HepG2 (cell line): ENCODE data around the gene MBTPS1. TPM values are rescaled to one million over a fixed set of nuclear protein-coding genes. Genes with fewer than 3 reads are reported as not detected.

Experiments
- ATAC-seq: fragments of 200-7000 bp; cut with Tn5 transposase; 3 replicates; pipeline ENCODE4 v1.9.1; 2020; ENCODE audit warnings: mild to moderate bottlenecking, moderate library complexity
- BruUV-seq: library from RNA; stranded (reverse); fragments of 400-500 nt; replicated peaks from 2 replicates; lab custom pipeline; 2021; lab: Mats Ljungman, UMichigan
- CTCF ChIA-PET: fragments of 300-600 bp; formaldehyde crosslinking; extraction: SDS; loops from one replicate; lab custom pipeline; 2021; ENCODE audit warnings: low total read pairs, inconsistent platforms, low intra/inter-chr PET ratio; lab: Yijun Ruan, JAX
- POLR2A ChIA-PET: fragments of 350-600 bp; sonication (Branson Sonifier 250); formaldehyde crosslinking; loops from one replicate; lab custom pipeline; 2020; ENCODE audit warnings: antibody characterized with exemption, inconsistent platforms; lab: Yijun Ruan, JAX
- DNase-seq: peaks from one replicate; pipeline ENCODE4 v3.0.0-alpha.2; 2015; ENCODE audit warnings: low spot score
- FAIRE-seq: peaks from 3 replicates; lab custom pipeline; 2011; peaks lifted over from hg19 to GRCh38; lab: Jason Lieb, UNC
- H2AFZ ChIP-seq: one replicate; pipeline ENCODE4 v1.6.1; 2011; ENCODE audit warnings: low read length, inconsistent platforms
- H3K27ac ChIP-seq: fragments of 300-600 bp; 3 replicates; pipeline ENCODE4 v1.8.0; 2011; ENCODE audit warnings: mixed run types, mild to moderate bottlenecking, mixed read lengths, low read length, inconsistent platforms; ENCODE audit not compliant: insufficient read depth; ENCODE audit errors: extremely low read length
- H3K27me3 ChIP-seq, 2 experiments: fragments of 200-600 bp in 1 of 2; 2 replicates in 1 of 2; 3 replicates in 1 of 2; pipeline versions ENCODE4 v1.6.0 to v1.8.0; 2011; ENCODE audit warnings: low read length in 2 of 2, mild to moderate bottlenecking in 2 of 2, moderate library complexity in 2 of 2, inconsistent platforms in 1 of 2; ENCODE audit not compliant: insufficient read depth in 2 of 2, control insufficient read depth in 1 of 2
- H3K36me3 ChIP-seq, 2 experiments: fragments of 200-600 bp in 1 of 2; replicated peaks in 1 of 2; 2 replicates in 1 of 2; 3 replicates in 1 of 2; pipeline versions ENCODE4 v1.5.1 to v1.8.0; 2011; ENCODE audit warnings: low read length in 2 of 2, inconsistent platforms in 1 of 2; ENCODE audit not compliant: insufficient read depth in 2 of 2, control insufficient read depth in 1 of 2
- H3K4me1 ChIP-seq: 2 replicates; pipeline ENCODE4 v1.5.1; 2012; ENCODE audit warnings: low read length, inconsistent platforms; ENCODE audit not compliant: insufficient read depth
- H3K4me2 ChIP-seq: 2 replicates; pipeline ENCODE4 v1.6.0; 2011; ENCODE audit warnings: low read depth, low read length, inconsistent platforms
- H3K4me3 ChIP-seq, 3 experiments: fragments of 200-600 bp in 1 of 3; sonication (generic), shearing (Covaris generic) in 1 of 3; replicated peaks in 1 of 3; 2 replicates each; pipeline ENCODE4 v1.5.1; 2011 to 2016; ENCODE audit warnings: low read length in 3 of 3, inconsistent platforms in 2 of 3, low read depth in 2 of 3, mild to moderate bottlenecking in 2 of 3, control low read depth in 1 of 3, mixed read lengths in 1 of 3; ENCODE audit not compliant: insufficient read depth in 1 of 3
- H3K79me2 ChIP-seq: one replicate; pipeline ENCODE4 v1.6.1; 2011; ENCODE audit warnings: low read length, inconsistent platforms; ENCODE audit not compliant: insufficient read depth
- H3K9ac ChIP-seq: 2 replicates; pipeline ENCODE4 v1.6.0; 2011; ENCODE audit warnings: mild to moderate bottlenecking, low read depth, low read length, inconsistent platforms; ENCODE audit not compliant: insufficient read depth
- H3K9me3 ChIP-seq: 2 replicates; pipeline ENCODE4 v1.5.1; 2012; ENCODE audit warnings: mild to moderate bottlenecking, low read length
- H4K20me1 ChIP-seq: 2 replicates; pipeline ENCODE4 v1.6.0; 2011; ENCODE audit warnings: inconsistent platforms, mild to moderate bottlenecking, low read length, moderate library complexity; ENCODE audit not compliant: insufficient read depth
- HNF1B ChIP-seq: sonication (generic); formaldehyde crosslinking; IDR thresholded peaks from 2 replicates; pipeline ENCODE4 v1.5.1; 2020; ENCODE audit warnings: mild to moderate bottlenecking, moderate library complexity, missing genetic modification reagents
- HOXA3 ChIP-seq: sonication (generic); formaldehyde crosslinking; IDR thresholded peaks from 2 replicates; pipeline ENCODE4 v1.5.0; 2020; ENCODE audit warnings: missing genetic modification reagents
- KLF9 ChIP-seq: IDR thresholded peaks from 2 replicates; pipeline ENCODE4 v1.6.1; 2016; ENCODE audit warnings: low read depth
- ZNF776 ChIP-seq: sonication (generic); formaldehyde crosslinking; IDR thresholded peaks from 2 replicates; pipeline ENCODE4 v1.4.0; 2020; ENCODE audit warnings: mild to moderate bottlenecking, missing genetic modification reagents
- WGBS: methylation state at CpG from one replicate; pipeline ENCODE4 v1.1.6; 2017; ENCODE audit warnings: low lambda C conversion rate; 5-methylcytosine and 5-hydroxymethylcytosine counted together
- in situ Hi-C: cut with HindIII; loops from 2 replicates; pipeline ENCODE4 v1.10.0; 2017; ENCODE audit warnings: low pct_unique_long_range_greater_than_20kb; ENCODE audit not compliant: extremely low pct_ligation_motif_present
- intact Hi-C: fragments of 100-400 bp; cut with micrococcal nuclease; formaldehyde crosslinking; loops from one replicate; pipeline ENCODE4 v1.10.0; 2022; ENCODE audit not compliant: unreplicated experiment
- polyA plus RNA-seq, 8 experiments: library from polyadenylated mRNA; depleted of rRNA in 3 of 8; stranded (reverse) in 7 of 8; unstranded in 1 of 8; fragments of >200 nt; fragmentation: Illumina TruSeq in 4 of 8; extraction: Trizol in 4 of 8; gene quantifications; 2 replicates each; pipeline versions ENCODE4 v1.2.1 to v1.2.3, GENCODE V29; 2011 to 2016; ENCODE audit warnings: low read depth in 4 of 8, missing spikeins in 1 of 8, mixed read lengths in 1 of 8; ENCODE audit not compliant: insufficient read depth in 1 of 8
- total RNA-seq, 5 experiments: library from RNA; depleted of rRNA; stranded (reverse); fragments of >200 nt; fragmentation: Illumina TruSeq; extraction: Trizol; gene quantifications; 2 replicates each; pipeline ENCODE4 v1.2.3, GENCODE V29; 2016; ENCODE audit warnings: low read depth in 1 of 5

The MBTPS1 gene
- total and polyA plus RNA-seq, 2 of the 13 experiments (the other 11 are each of a cell fraction or from before 2014, with no cell fraction given), result 56.7 to 91.3 TPM

GRCh38 chr16:84062734-84063640 lies 53.8 kb downstream of the MBTPS1 start (continued):
- TF ChIP-seq HOXA3 (CRISPR knock-in tag) (0 out of 2 replicates have a peak, but pooled peaks have one; percentile 12), HNF1B (peak; percentile 83)

- in situ Hi-C loops, result no loop called here
- 100% methylated on average over 5 of the region's 7 CpGs for WGBS
- no peak for FAIRE-seq
These were observed 55.4 kb downstream of the MBTPS1 start for GRCh38 chr16:84061236-84061819.

More at GRCh38 chr16:84061236-84061819, 55.4 kb downstream of the MBTPS1 start:
- H4K20me1 ChIP-seq, result peaks cover 4% of the 10 kb centered on the region; the same call in 1 of the 2 replicates
- BruUV-seq, result no TSS peak
- DNase-seq (no peak), ATAC-seq (no peak)
- intact Hi-C loops, result no loop called here
- H3K9ac ChIP-seq, result no peak overlapping the region
- H3K79me2 ChIP-seq, result no peaks in the 10 kb centered on the region
- POLR2A ChIA-PET, result no interaction called here
- H3K27ac ChIP-seq, result no peak overlapping the region
- H3K9me3 ChIP-seq, result no peaks in the 10 kb centered on the region
- no peak overlapping the region for H3K4me3 ChIP-seq
- no peak for TF ChIP-seq KLF9 (CRISPR knock-in tag)
- TF ChIP-seq ZNF776 (CRISPR knock-in tag), result no peak
- TF ChIP-seq, all 625 proteins: peak for 0
- H2AFZ ChIP-seq, result no peak overlapping the region
- no peak overlapping the region for H3K4me2 ChIP-seq
- CTCF ChIA-PET, result interaction anchor here (1.1 to 4.9 kb wide), 2 partner anchors 104 to 235 kb away, joined by 3 to 53 read pairs; no protein-coding TSS in a partner anchor
- peaks cover 41 to 91% of the 10 kb centered on the region in 2 experiments for H3K36me3 ChIP-seq
- H3K4me1 ChIP-seq, result no peaks in the 10 kb centered on the region
- no peaks in the 10 kb centered on the region for H3K27me3 ChIP-seq
